ENCODE results near the gene RAP1GDS1. TPM values are rescaled to one million over a fixed set of nuclear protein-coding genes. Genes with fewer than 3 reads are reported as not detected.
"Not testable (repeated sequence)": the region's sequence is repeated elsewhere in the genome, so short reads cannot be mapped to it uniquely, and the experiment has no call there.

The RAP1GDS1 gene
- total RNA-seq, 2 experiments from 2014 or later = 22.3 to 25.2 TPM

DNA sequence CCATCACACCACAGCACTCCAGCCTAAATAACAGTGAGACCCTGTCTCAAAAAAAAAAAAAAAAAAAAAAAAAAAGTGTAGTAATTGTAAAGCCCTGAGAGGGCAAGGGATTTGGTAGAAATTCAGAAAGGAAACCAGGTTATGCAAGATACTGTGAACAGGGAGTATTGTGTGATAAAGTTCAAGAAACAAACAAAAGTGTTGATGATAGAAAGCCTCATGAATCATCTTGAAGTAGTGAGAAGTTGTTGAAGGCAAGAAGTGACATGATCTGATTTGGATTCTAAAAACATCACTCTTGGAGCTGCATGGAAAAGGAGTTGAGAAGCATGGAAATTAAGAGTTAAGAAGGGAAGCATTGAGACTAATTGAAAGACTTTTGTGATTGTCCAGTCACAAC lies 102.2 kb downstream of the RAP1GDS1 start:
- Histone ChIP-seq H3K27me3 (ENCODE audit: control insufficient read depth in 1 of 2, insufficient read depth in 2 of 2, low read length in 2 of 2) (no peaks in the 10 kb centered on the region), H3K27ac (ENCODE audit: low read depth in 1 of 2, low read length in 2 of 2) (no peak overlapping the region), H3K9me3 (ENCODE audit: control insufficient read depth in 1 of 2, insufficient read depth in 1 of 2, low read length in 2 of 2) (peaks cover 11 to 16% of the 10 kb centered on the region in 2 experiments), H3K4me3 (ENCODE audit: low read length) (no peak overlapping the region), H3K36me3 (ENCODE audit: insufficient read depth, low read length) (peaks cover 11% of the 10 kb centered on the region), H3K4me1 (ENCODE audit: insufficient read depth, low read length) (no peaks in the 10 kb centered on the region)
- ATAC-seq (ENCODE audit: poor library complexity) (no peak), DNase-seq (no peak)
- ChIA-PET CTCF (no interaction called here), POLR2A (no interaction called here)
- Mint-ChIP-seq H3K9me3 (peaks cover 11% of the 10 kb centered on the region), H3K4me1 (ENCODE audit: low read depth) (peaks cover 11% of the 10 kb centered on the region), H3K27me3 (no peaks in the 10 kb centered on the region), H3K4me3 (no peak overlapping the region), H3K36me3 (ENCODE audit: low read depth) (peaks cover 78% of the 10 kb centered on the region), H3K27ac (no peak overlapping the region)
- intact Hi-C loops (cut with DNase I, micrococcal nuclease) = no loop called here
- no peak for TF ChIP-seq CTCF (IDR thresholded peaks at IDR 0.05)

DNA sequence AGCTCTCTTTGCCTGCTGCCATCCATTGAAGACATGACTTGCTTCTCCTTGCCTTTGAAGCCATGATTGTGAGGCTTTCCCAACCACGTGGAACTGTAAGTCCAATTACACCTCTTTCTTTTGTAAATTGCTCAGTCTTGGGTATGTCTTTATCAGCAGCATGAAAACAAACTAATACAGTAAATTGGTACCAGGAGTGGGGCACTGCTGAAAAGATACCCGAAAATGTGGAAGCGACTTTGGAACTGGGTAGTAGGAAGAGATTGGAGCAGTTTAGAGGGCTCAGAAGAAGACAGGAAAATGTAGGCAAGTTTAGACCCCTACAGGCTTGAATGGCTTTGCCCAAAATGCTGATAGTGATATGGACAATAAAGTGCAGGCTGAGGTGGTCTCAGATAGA lies 105.1 kb downstream of the RAP1GDS1 start:
- H3K4me3 Mint-ChIP-seq; H3K27me3 Mint-ChIP-seq; H3K4me3 ChIP-seq (ENCODE audit: low read length); CTCF ChIA-PET; H3K27me3 ChIP-seq (ENCODE audit: control insufficient read depth in 1 of 2, insufficient read depth in 2 of 2, low read length in 2 of 2); H3K4me1 ChIP-seq (ENCODE audit: insufficient read depth, low read length); DNase-seq; H3K27ac Mint-ChIP-seq; H3K27ac ChIP-seq (ENCODE audit: low read depth in 1 of 2, low read length in 2 of 2); intact Hi-C loops (cut with DNase I, micrococcal nuclease); POLR2A ChIA-PET; H3K4me1 Mint-ChIP-seq (ENCODE audit: low read depth); ATAC-seq (ENCODE audit: poor library complexity): not testable (repeated sequence)
- Histone ChIP-seq H3K9me3 (ENCODE audit: control insufficient read depth in 1 of 2, insufficient read depth in 1 of 2, low read length in 2 of 2) (peaks cover 11 to 16% of the 10 kb centered on the region in 2 experiments), H3K36me3 (ENCODE audit: insufficient read depth, low read length) (peaks cover 11% of the 10 kb centered on the region)
- Mint-ChIP-seq H3K9me3 (peaks cover 11% of the 10 kb centered on the region), H3K36me3 (ENCODE audit: low read depth) (peaks cover 91% of the 10 kb centered on the region)

- H3K27ac ChIP-seq (ENCODE audit: low read depth in 1 of 2, low read length in 2 of 2); CTCF ChIA-PET; H3K4me3 ChIP-seq (ENCODE audit: low read length); H3K27ac Mint-ChIP-seq; H3K27me3 ChIP-seq (ENCODE audit: control insufficient read depth in 1 of 2, insufficient read depth in 2 of 2, low read length in 2 of 2); H3K27me3 Mint-ChIP-seq; intact Hi-C loops (cut with DNase I, micrococcal nuclease); H3K4me3 Mint-ChIP-seq; POLR2A ChIA-PET; ATAC-seq (ENCODE audit: poor library complexity); H3K4me1 Mint-ChIP-seq (ENCODE audit: low read depth); DNase-seq; H3K4me1 ChIP-seq (ENCODE audit: insufficient read depth, low read length): not testable (repeated sequence)
- H3K9me3 Mint-ChIP-seq = peaks cover 11% of the 10 kb centered on the region
- peaks cover 92% of the 10 kb centered on the region for H3K36me3 Mint-ChIP-seq (ENCODE audit: low read depth)
- peaks cover 11 to 16% of the 10 kb centered on the region in 2 experiments for H3K9me3 ChIP-seq (ENCODE audit: control insufficient read depth in 1 of 2, insufficient read depth in 1 of 2, low read length in 2 of 2)
- H3K36me3 ChIP-seq (ENCODE audit: insufficient read depth, low read length) = peaks cover 11% of the 10 kb centered on the region
Measured at GRCh38 chr4:98368000-98368399, 106.8 kb downstream of the RAP1GDS1 start.

GRCh38 chr4:98369322-98369721 lies 108.1 kb downstream of the RAP1GDS1 start:
- ATAC-seq (ENCODE audit: poor library complexity) = no peak
- Mint-ChIP-seq H3K27me3 (no peaks in the 10 kb centered on the region), H3K4me1 (ENCODE audit: low read depth) (no peaks in the 10 kb centered on the region), H3K27ac (no peak overlapping the region), H3K36me3 (ENCODE audit: low read depth) (peaks cover 93% of the 10 kb centered on the region), H3K9me3 (peaks cover 11% of the 10 kb centered on the region), H3K4me3 (no peak overlapping the region)
- H3K4me3 ChIP-seq (ENCODE audit: low read length) = no peak overlapping the region
- no peaks in the 10 kb centered on the region for H3K4me1 ChIP-seq (ENCODE audit: insufficient read depth, low read length)
- peaks cover 13% of the 10 kb centered on the region for H3K36me3 ChIP-seq (ENCODE audit: insufficient read depth, low read length)
- peaks cover 11 to 16% of the 10 kb centered on the region in 2 experiments for H3K9me3 ChIP-seq (ENCODE audit: control insufficient read depth in 1 of 2, insufficient read depth in 1 of 2, low read length in 2 of 2)
- ChIA-PET POLR2A (no interaction called here), CTCF (no interaction called here)
- H3K27me3 ChIP-seq (ENCODE audit: control insufficient read depth in 1 of 2, insufficient read depth in 2 of 2, low read length in 2 of 2) = no peaks in the 10 kb centered on the region
- intact Hi-C loops (cut with DNase I, micrococcal nuclease) = no loop called here
- no peak overlapping the region for H3K27ac ChIP-seq (ENCODE audit: low read depth in 1 of 2, low read length in 2 of 2)
- TF ChIP-seq CTCF (IDR thresholded peaks at IDR 0.05) = no peak
- no peak for DNase-seq

Measured in CD4-positive, alpha-beta T cell (primary cell).